Measurements from ENCODE around the gene SMIM30. TPM values are rescaled to one million over a fixed set of nuclear protein-coding genes. Genes with fewer than 3 reads are reported as not detected.

SMIM30 gene
- total and polyA plus RNA-seq, 10 of the 15 experiments (the other 5 are each of a cell fraction or from before 2014, with no cell fraction given) = 42.2 to 258 (median 96.9) TPM

DNA sequence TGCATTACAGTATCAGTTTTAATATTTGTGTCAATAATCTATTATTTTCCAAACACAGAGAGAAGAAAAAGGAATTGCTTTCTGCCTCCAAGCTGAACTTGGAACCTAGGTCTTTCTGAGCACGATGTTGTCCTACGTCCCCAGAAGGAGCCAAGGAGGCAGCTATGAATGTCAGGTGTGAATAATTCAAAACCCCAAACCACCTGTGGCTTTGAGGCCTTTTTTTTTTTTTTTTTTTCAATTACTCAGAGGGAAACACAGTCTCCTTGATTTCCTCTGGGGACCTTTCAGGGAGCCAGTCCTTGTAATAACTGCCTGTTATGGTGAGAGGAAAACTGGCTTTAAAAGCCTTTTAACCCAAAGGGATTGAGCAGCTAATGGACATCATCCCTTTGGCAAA lies 40.0 kb downstream of the SMIM30 start (continued):
- TF ChIP-seq, protein P1, sequence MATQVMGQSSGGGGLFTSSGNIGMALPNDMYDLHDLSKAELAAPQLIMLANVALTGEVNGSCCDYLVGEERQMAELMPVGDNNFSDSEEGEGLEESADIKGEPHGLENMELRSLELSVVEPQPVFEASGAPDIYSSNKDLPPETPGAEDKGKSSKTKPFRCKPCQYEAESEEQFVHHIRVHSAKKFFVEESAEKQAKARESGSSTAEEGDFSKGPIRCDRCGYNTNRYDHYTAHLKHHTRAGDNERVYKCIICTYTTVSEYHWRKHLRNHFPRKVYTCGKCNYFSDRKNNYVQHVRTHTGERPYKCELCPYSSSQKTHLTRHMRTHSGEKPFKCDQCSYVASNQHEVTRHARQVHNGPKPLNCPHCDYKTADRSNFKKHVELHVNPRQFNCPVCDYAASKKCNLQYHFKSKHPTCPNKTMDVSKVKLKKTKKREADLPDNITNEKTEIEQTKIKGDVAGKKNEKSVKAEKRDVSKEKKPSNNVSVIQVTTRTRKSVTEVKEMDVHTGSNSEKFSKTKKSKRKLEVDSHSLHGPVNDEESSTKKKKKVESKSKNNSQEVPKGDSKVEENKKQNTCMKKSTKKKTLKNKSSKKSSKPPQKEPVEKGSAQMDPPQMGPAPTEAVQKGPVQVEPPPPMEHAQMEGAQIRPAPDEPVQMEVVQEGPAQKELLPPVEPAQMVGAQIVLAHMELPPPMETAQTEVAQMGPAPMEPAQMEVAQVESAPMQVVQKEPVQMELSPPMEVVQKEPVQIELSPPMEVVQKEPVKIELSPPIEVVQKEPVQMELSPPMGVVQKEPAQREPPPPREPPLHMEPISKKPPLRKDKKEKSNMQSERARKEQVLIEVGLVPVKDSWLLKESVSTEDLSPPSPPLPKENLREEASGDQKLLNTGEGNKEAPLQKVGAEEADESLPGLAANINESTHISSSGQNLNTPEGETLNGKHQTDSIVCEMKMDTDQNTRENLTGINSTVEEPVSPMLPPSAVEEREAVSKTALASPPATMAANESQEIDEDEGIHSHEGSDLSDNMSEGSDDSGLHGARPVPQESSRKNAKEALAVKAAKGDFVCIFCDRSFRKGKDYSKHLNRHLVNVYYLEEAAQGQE (IDR thresholded peaks at IDR 0.05; ENCODE audit: low read depth, low read length) = no peak
- TF ChIP-seq ATF7 (IDR thresholded peaks at IDR 0.05; ENCODE audit: low read depth) (no peak), NFYB (IDR thresholded peaks at IDR 0.05; ENCODE audit: insufficient read depth, low read depth, low read length) (no peak), NFYA (IDR thresholded peaks at IDR 0.05; ENCODE audit: borderline replicate concordance, low read depth, low read length) (no peak), NFIC (IDR thresholded peaks at IDR 0.05; ENCODE audit: low read depth, low read length) (no peak)
- TF ChIP-seq, protein P2, sequence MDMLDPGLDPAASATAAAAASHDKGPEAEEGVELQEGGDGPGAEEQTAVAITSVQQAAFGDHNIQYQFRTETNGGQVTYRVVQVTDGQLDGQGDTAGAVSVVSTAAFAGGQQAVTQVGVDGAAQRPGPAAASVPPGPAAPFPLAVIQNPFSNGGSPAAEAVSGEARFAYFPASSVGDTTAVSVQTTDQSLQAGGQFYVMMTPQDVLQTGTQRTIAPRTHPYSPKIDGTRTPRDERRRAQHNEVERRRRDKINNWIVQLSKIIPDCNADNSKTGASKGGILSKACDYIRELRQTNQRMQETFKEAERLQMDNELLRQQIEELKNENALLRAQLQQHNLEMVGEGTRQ (IDR thresholded peaks at IDR 0.05; ENCODE audit: borderline replicate concordance, low read depth, low read length) = no peak
- TF ChIP-seq, protein P3, sequence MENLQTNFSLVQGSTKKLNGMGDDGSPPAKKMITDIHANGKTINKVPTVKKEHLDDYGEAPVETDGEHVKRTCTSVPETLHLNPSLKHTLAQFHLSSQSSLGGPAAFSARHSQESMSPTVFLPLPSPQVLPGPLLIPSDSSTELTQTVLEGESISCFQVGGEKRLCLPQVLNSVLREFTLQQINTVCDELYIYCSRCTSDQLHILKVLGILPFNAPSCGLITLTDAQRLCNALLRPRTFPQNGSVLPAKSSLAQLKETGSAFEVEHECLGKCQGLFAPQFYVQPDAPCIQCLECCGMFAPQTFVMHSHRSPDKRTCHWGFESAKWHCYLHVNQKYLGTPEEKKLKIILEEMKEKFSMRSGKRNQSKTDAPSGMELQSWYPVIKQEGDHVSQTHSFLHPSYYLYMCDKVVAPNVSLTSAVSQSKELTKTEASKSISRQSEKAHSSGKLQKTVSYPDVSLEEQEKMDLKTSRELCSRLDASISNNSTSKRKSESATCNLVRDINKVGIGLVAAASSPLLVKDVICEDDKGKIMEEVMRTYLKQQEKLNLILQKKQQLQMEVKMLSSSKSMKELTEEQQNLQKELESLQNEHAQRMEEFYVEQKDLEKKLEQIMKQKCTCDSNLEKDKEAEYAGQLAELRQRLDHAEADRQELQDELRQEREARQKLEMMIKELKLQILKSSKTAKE (IDR thresholded peaks at IDR 0.05; ENCODE audit: low read depth, poor library complexity, severe bottlenecking) = no peak
- TF ChIP-seq, protein P4, sequence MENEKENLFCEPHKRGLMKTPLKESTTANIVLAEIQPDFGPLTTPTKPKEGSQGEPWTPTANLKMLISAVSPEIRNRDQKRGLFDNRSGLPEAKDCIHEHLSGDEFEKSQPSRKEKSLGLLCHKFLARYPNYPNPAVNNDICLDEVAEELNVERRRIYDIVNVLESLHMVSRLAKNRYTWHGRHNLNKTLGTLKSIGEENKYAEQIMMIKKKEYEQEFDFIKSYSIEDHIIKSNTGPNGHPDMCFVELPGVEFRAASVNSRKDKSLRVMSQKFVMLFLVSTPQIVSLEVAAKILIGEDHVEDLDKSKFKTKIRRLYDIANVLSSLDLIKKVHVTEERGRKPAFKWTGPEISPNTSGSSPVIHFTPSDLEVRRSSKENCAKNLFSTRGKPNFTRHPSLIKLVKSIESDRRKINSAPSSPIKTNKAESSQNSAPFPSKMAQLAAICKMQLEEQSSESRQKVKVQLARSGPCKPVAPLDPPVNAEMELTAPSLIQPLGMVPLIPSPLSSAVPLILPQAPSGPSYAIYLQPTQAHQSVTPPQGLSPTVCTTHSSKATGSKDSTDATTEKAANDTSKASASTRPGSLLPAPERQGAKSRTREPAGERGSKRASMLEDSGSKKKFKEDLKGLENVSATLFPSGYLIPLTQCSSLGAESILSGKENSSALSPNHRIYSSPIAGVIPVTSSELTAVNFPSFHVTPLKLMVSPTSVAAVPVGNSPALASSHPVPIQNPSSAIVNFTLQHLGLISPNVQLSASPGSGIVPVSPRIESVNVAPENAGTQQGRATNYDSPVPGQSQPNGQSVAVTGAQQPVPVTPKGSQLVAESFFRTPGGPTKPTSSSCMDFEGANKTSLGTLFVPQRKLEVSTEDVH (IDR thresholded peaks at IDR 0.05; ENCODE audit: low read depth, partially characterized antibody) = no peak
